Panc1 (cell line): ENCODE measurements around the gene LUZP2.

ENCODE experiments used
- POLR2AphosphoS5 ChIP-seq: IDR thresholded peaks from 2 replicates; pipeline ENCODE4 v1.6.1; 2012; ENCODE audit warnings: mild to moderate bottlenecking, low read depth, low read length, moderate library complexity
- TF ChIP-seq, protein P1 (sequence below): fragments of 450-650 bp; IDR thresholded peaks from 2 replicates; pipeline ENCODE4 v1.5.1; 2017; ENCODE audit warnings: mild to moderate bottlenecking

DNA sequence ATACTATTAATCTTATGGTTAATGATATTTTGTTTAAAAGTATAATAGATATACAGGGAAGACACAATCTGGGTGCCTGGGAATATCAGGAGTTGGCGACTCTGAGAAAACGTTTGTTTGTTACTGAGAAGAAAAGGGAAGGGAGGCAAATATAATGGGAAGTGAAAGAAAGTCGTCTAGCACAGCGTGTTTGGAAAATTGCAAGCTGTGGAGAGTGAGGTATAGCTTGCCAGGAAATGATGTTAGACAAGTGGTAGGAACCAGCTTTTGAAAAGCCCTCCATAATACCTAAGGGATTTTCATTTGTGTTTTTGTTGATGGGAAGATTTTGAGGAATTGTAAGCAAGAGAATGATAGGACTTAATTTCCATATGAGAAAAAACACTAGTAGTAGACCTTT lies 322.2 kb downstream of the LUZP2 start:
- TF ChIP-seq, protein P1, sequence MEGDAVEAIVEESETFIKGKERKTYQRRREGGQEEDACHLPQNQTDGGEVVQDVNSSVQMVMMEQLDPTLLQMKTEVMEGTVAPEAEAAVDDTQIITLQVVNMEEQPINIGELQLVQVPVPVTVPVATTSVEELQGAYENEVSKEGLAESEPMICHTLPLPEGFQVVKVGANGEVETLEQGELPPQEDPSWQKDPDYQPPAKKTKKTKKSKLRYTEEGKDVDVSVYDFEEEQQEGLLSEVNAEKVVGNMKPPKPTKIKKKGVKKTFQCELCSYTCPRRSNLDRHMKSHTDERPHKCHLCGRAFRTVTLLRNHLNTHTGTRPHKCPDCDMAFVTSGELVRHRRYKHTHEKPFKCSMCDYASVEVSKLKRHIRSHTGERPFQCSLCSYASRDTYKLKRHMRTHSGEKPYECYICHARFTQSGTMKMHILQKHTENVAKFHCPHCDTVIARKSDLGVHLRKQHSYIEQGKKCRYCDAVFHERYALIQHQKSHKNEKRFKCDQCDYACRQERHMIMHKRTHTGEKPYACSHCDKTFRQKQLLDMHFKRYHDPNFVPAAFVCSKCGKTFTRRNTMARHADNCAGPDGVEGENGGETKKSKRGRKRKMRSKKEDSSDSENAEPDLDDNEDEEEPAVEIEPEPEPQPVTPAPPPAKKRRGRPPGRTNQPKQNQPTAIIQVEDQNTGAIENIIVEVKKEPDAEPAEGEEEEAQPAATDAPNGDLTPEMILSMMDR, result no peak
- no peak for TF ChIP-seq POLR2AphosphoS5
